Adipose tissue (tissue), 3 donors: Measurements from ENCODE around the gene GCSAM. TPM values are rescaled to one million over a fixed set of nuclear protein-coding genes. Genes with fewer than 3 reads are reported as not detected.

ENCODE experiments used
- H3K27ac ChIP-seq: one replicate; pipeline ENCODE4 v1.5.1; 2013; ENCODE audit warnings: low read depth, low read length
- WGBS, 3 donors: extraction: QIAGEN DNeasy Blood & Tissue Kit; methylation state at CpG; one replicate each; pipeline ENCODE4 v1.1.7; 2013; 5-methylcytosine and 5-hydroxymethylcytosine counted together
- polyA plus RNA-seq, 3 donors: library from polyadenylated mRNA; stranded (reverse); fragments of 200-250 nt; gene quantifications; one replicate each; pipeline ENCODE4 v1.2.3, GENCODE V29; 2013
- donor health status: healthy with polysubstance abuse.
- donor health status: Bipolar disorder and iron deficiency.
- donor health status: healthy.

The GCSAM gene
- polyA plus RNA-seq, 3 donors, result 0.08 to 0.12 TPM; not detected in 1

- 84 to 90% (median 86%) methylated on average over 6 of the region's 6 CpGs for WGBS, 3 donors
Measured at GRCh38 chr3:112115806-112116383, 17.2 kb downstream of the GCSAM start.

GRCh38 chr3:112115161-112115739 lies 17.8 kb downstream of the GCSAM start:
- H3K27ac ChIP-seq, result no peak overlapping the region
- 79 to 87% (median 84%) methylated on average over 6 of the region's 6 CpGs for WGBS, 3 donors

More at GRCh38 chr3:112115806-112116383, 17.2 kb downstream of the GCSAM start:
- no peak overlapping the region for H3K27ac ChIP-seq

GRCh38 chr3:112114576-112115160 lies 18.4 kb downstream of the GCSAM start:
- WGBS, 3 donors, result 95 to 98% (median 98%) methylated on average over 6 of the region's 6 CpGs
- no peak overlapping the region for H3K27ac ChIP-seq

- no peak overlapping the region for H3K27ac ChIP-seq
- 14 to 22% (median 15%) methylated on average over 3 of the region's 3 CpGs for WGBS, 3 donors
Measured at GRCh38 chr3:112111785-112112402, 21.2 kb downstream of the GCSAM start.

- WGBS, 3 donors, result 34 to 76% (median 73%) methylated on average over 5 of the region's 5 CpGs
- H3K27ac ChIP-seq, result no peak overlapping the region
Measured at GRCh38 chr3:112109322-112109721, 23.7 kb downstream of the GCSAM start.

- 76 to 93% (median 87%) methylated on average over 2 of the region's 2 CpGs for WGBS, 3 donors
- H3K27ac ChIP-seq, result no peak overlapping the region
Measured at GRCh38 chr3:112104774-112105173, 28.3 kb downstream of the GCSAM start.

GRCh38 chr3:112101916-112102315 lies 31.1 kb downstream of the GCSAM start:
- H3K27ac ChIP-seq, result no peak overlapping the region
- WGBS, 3 donors, result 84 to 89% (median 86%) methylated on average over 2 of the region's 2 CpGs

- 21 to 34% (median 30%) methylated on average over 4 of the region's 4 CpGs for WGBS, 3 donors
- H3K27ac ChIP-seq, result no peak overlapping the region
Measured at GRCh38 chr3:112097378-112097777, 35.7 kb downstream of the GCSAM start.

- 68 to 83% (median 80%) methylated on average over 2 of the region's 2 CpGs for WGBS, 3 donors
- no peak overlapping the region for H3K27ac ChIP-seq
Measured at GRCh38 chr3:112096176-112096575, 36.9 kb downstream of the GCSAM start.

GRCh38 chr3:112095731-112096130 lies 37.3 kb downstream of the GCSAM start:
- no peak overlapping the region for H3K27ac ChIP-seq
- 19 to 62% (median 50%) methylated on average over 2 of the region's 2 CpGs for WGBS, 3 donors

- no peak overlapping the region for H3K27ac ChIP-seq
Measured at GRCh38 chr3:112093180-112093522, 39.9 kb downstream of the GCSAM start.

- 32 to 52% (median 47%) methylated on average over 6 of the region's 6 CpGs for WGBS, 3 donors
- no peak overlapping the region for H3K27ac ChIP-seq
Measured at GRCh38 chr3:112092496-112093179, 40.4 kb downstream of the GCSAM start.

- 42 to 82% (median 75%) methylated on average over 6 of the region's 6 CpGs for WGBS, 3 donors
- H3K27ac ChIP-seq, result no peak overlapping the region
Measured at GRCh38 chr3:112090887-112091586, 42.0 kb downstream of the GCSAM start.

- 57 to 72% (median 65%) methylated on average over 9 of the region's 9 CpGs for WGBS, 3 donors
- no peak overlapping the region for H3K27ac ChIP-seq
Measured at GRCh38 chr3:112089956-112090886, 42.8 kb downstream of the GCSAM start.

GRCh38 chr3:112088944-112089343 lies 44.1 kb downstream of the GCSAM start:
- H3K27ac ChIP-seq, result no peak overlapping the region

GRCh38 chr3:112087746-112088145 lies 45.3 kb downstream of the GCSAM start:
- H3K27ac ChIP-seq, result no peak overlapping the region
- 41 to 94% (median 87%) methylated on average over 5 of the region's 5 CpGs for WGBS, 3 donors

More at GRCh38 chr3:112088944-112089343, 44.1 kb downstream of the GCSAM start:
- WGBS, 3 donors, result 69 to 75% (median 73%) methylated on average over 4 of the region's 4 CpGs

GRCh38 chr3:112086875-112087524 lies 46.0 kb downstream of the GCSAM start:
- WGBS, 3 donors, result 39 to 43% (median 41%) methylated on average over 14 of the region's 14 CpGs
- H3K27ac ChIP-seq, result no peak overlapping the region
